ENCODE measurements around the gene SCARB2.

DNA sequence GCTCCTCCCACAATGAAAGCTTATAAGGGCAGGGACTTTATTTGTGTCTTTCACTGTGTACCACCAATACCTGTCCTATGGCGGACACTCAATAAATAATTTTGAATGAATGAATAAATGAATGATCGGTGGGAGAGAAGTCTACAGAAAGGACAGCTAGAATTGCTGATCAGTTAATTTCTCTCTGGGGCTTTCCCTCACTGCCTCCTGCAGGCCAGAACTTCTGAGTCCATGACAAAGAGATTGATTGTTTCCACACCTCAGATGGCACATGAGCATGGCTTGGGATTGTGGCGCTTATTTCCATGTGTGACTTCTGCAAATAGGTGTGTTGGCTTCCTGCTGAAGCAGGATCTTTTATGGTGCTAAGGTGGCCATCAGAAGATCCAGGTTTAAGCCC lies 44.2 kb upstream of the SCARB2 start:
- TF ChIP-seq, protein P1, sequence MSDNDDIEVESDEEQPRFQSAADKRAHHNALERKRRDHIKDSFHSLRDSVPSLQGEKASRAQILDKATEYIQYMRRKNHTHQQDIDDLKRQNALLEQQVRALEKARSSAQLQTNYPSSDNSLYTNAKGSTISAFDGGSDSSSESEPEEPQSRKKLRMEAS (IDR thresholded peaks at IDR 0.05), result no peak
- TF ChIP-seq CEBPB (IDR thresholded peaks at IDR 0.05) (no peak), RAD21 (IDR thresholded peaks at IDR 0.05; ENCODE audit: low read depth) (no peak), TAF1 (IDR thresholded peaks at IDR 0.05; ENCODE audit: low read depth) (no peak), TCF12 (IDR thresholded peaks at IDR 0.05; ENCODE audit: low read depth) (no peak), EP300 (IDR thresholded peaks at IDR 0.05; ENCODE audit: borderline replicate concordance) (no peak), NFIC (IDR thresholded peaks at IDR 0.05) (no peak), YY1 (IDR thresholded peaks at IDR 0.05; ENCODE audit: low read depth) (no peak), FOXM1 (IDR thresholded peaks at IDR 0.05; ENCODE audit: borderline replicate concordance, low read depth) (no peak), EGR1 (IDR thresholded peaks at IDR 0.05) (no peak), ZBTB7A (IDR thresholded peaks at IDR 0.05; ENCODE audit: low read depth) (no peak), TEAD4 (IDR thresholded peaks at IDR 0.05) (no peak)
- TF ChIP-seq, protein P2, sequence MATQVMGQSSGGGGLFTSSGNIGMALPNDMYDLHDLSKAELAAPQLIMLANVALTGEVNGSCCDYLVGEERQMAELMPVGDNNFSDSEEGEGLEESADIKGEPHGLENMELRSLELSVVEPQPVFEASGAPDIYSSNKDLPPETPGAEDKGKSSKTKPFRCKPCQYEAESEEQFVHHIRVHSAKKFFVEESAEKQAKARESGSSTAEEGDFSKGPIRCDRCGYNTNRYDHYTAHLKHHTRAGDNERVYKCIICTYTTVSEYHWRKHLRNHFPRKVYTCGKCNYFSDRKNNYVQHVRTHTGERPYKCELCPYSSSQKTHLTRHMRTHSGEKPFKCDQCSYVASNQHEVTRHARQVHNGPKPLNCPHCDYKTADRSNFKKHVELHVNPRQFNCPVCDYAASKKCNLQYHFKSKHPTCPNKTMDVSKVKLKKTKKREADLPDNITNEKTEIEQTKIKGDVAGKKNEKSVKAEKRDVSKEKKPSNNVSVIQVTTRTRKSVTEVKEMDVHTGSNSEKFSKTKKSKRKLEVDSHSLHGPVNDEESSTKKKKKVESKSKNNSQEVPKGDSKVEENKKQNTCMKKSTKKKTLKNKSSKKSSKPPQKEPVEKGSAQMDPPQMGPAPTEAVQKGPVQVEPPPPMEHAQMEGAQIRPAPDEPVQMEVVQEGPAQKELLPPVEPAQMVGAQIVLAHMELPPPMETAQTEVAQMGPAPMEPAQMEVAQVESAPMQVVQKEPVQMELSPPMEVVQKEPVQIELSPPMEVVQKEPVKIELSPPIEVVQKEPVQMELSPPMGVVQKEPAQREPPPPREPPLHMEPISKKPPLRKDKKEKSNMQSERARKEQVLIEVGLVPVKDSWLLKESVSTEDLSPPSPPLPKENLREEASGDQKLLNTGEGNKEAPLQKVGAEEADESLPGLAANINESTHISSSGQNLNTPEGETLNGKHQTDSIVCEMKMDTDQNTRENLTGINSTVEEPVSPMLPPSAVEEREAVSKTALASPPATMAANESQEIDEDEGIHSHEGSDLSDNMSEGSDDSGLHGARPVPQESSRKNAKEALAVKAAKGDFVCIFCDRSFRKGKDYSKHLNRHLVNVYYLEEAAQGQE (IDR thresholded peaks at IDR 0.05; ENCODE audit: low read depth), result no peak
- TF ChIP-seq, protein P3, sequence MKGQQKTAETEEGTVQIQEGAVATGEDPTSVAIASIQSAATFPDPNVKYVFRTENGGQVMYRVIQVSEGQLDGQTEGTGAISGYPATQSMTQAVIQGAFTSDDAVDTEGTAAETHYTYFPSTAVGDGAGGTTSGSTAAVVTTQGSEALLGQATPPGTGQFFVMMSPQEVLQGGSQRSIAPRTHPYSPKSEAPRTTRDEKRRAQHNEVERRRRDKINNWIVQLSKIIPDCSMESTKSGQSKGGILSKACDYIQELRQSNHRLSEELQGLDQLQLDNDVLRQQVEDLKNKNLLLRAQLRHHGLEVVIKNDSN (IDR thresholded peaks at IDR 0.05), result no peak
